HG02610 (cell line): ENCODE data around the gene MKNK1.
"Not testable (repeated sequence)": the region's sequence is repeated elsewhere in the genome, so short reads cannot be mapped to it uniquely, and the experiment has no call there.

Experiments used
- ATAC-seq: cut with Tn5 transposase; IDR thresholded peaks from one replicate; pipeline ENCODE4 v1.9.1; 2021; ENCODE audit warnings: mild to moderate bottlenecking, moderate library complexity; ENCODE audit not compliant: unreplicated experiment

The MKNK1 gene

DNA sequence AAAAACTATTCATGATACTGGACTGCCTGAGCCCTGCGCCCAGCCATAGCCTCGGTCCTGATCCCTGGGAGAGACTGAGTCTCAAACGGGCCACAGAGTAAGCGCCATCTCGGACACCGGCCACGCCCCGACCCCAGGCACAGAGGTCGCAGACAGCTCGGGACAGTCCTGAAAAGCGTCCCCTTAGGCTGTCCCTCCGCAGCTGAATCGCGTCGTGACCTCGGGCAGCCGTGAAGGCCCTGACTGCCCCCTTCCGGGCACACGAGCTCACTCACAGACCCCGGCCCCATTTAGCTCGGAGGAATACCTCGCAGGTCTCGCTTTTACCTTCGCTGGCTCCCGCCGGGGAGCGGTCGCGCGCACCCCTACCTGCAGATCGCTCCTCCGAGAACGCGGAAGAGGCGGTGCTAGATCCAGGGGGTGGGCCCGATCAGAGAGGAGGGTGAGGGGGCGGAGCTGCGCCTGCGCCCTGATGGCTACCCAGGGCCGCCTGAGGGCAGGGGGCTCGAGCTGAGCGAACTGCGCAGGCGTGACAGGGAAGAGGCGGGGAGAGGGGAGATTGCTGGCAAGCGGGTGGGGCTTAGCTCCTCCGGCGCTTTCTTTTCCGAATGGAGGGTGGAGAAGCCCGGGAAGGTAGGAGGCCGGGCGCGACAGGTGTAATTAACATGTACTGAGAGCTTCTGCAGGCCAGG, at the start of gene MKNK1:
Gene MKNK1 (minus strand): TSS at position 411 of the 692 bp plus-strand sequence. CDS start 20,941 bp downstream, outside the sequence.
- peak; percentile 95 for ATAC-seq

DNA sequence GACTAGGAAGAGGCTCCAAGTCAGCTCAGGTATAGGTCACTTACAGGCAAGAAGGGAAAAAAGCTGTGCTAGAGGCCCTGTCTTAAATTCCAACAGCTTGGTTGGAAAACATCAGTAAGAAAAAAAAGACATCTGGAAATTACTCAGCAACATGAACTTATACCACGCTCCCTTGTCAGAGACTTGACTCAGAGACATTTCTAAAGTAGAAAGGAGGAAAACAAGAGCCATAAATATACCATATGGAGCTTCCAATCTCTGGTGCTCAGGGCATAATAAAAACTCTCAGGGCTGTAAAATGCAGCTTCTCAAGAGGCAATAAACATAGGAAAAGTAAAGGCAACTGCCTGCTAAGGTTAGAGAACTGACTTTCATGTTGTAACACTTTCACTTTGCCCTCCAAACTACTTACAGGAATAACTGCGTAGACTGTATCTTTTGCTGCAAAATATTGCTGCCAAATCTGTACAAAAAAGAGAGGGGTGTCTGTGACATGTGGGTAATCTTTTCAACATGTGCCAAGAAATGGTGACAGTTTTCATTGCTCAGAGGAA, 49.4 kb upstream of the MKNK1 start:
- no peak for ATAC-seq

DNA sequence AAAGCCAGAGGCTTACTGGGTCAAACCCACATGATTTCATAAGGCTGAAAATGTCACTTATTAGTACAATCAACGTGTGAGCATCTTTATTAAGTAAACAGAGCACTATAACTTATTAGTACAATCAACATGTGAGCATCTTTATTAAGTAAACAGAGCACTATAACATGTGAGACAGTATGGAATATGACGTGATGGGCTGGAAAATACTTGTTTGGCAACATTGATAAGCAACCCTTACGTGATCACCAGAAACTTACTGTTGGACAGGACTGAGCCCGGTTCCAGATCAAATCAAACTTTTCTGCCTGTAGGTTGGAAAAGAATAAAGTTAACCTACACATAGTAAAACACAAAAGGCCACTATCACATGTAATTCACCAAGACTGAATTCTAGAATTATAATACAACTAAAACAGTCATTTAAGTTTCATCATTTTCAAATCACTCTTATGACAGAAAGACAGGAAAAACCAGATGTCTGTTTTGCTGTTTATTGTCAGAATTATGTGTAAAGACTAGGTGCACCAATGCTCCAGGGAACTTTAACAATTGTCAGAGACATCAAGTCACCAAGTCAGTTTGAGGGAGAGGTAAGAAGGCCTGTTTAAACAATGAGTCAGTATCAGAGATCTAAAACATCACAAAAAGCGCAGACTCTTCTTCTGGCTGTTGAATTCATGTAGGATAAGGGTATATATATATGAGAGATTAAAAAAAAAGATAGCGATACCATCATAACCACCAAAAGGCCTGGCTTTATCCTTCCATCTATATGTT, 48.4 kb upstream of the MKNK1 start:
- ATAC-seq: no peak

DNA sequence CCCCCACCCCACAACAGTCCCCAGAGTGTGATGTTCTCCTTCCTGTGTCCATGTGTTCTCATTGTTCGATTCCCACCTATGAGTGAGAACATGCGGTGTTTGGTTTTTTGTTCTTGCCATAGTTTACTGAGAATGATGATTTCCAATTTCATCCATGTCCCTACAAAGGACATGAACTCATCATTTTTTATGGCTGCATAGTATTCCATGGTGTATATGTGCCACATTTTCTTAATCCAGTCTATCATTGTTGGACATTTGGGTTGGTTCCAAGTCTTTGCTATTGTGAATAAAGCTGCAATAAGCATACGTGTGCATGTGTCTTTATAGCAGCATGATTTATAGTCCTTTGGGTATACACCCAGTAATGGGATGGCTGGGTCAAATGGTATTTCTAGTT, 47.1 kb upstream of the MKNK1 start:
- not testable (repeated sequence) for ATAC-seq

DNA sequence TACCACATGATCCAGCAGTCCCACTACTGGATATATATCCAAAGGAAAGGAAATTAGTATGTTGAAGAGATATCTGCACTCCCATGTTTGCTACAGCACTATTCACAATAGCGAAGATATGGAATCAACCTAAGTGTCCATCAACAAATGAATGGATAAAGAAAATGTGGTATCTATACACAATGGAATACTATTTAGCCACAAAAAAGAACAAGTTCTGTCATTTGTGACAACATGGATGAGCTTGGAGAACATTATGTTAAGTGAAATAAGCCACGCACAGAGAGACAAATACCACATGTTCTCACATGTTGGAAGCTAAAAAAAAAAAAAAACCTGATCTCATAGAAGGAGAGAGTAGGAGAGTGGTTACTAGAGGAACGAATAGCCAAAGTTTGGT, 46.4 kb upstream of the MKNK1 start:
- ATAC-seq: no peak

DNA sequence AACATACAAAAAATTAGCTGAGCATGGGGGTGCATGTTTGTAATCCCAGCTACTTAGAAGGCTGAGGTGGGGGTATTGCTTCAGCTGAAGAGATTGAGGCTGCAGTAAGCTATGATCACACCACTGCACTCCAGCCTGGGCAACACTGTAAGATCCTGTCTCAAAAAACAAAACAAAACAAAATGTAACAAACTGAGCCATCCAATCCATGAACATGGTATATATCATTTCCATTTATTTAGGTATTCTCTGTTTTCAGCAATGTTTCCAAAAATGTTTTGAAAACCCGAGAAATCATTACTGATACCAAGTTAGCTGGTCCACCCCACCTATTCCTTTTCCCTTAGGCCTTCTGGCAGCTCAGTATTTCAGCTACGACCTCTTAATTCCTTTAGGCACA, 45.7 kb upstream of the MKNK1 start:
- no peak for ATAC-seq

DNA sequence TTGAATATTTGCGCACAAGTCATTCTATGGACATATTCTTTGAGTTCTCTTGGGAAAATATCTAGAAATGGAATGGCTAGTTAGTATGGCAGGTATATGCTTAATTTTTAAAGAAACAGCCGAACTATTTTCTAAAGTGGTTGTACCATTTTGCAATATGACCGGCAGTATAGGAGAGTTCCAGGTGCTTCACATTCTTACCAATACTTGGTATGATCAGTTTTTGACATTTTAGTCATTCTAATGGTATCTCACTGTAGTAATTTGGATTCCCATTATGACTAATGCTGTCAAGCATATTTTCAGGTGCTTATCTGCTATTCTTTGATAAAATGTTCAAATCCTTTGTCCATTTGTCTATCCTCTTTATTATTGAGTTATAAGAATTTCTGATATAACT, 43.5 kb upstream of the MKNK1 start:
- ATAC-seq: no peak

DNA sequence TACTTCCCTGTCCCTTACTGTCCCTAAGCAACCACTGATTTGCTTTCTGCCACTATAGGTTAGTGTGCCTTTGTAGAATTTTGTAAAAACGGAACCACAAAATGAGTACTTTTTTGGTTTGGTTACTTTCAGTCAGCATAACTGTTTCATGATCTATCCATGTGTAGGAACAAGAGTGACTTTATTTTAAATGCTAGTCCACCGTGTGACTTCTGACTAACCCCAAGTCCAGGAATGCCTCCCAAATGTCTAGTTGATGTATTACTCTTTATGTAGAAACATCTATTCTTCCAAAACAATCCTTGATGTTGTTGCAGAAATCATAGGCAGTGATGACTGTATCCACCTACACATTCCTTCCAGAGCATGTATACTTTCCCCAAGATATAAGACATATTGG, 42.8 kb upstream of the MKNK1 start:
- ATAC-seq: no peak

DNA sequence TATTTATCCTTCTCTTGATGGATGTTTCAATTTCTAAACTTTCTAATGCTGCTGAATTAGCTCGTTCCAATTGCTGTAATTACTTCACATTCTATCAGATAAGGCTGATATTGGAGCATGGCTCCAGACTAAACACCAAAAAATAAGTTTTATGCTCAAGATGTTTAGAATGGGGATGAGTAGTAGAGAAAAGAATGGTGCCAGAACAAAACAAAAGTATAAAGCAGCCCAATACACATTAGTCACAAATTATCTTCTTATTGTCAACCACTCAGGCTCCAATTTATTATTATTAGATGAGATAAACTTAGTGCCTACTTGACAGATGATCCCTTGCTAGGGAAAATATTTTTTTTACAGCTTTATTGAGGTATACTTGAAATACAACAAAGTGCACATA, 42.3 kb upstream of the MKNK1 start:
- ATAC-seq: no peak

DNA sequence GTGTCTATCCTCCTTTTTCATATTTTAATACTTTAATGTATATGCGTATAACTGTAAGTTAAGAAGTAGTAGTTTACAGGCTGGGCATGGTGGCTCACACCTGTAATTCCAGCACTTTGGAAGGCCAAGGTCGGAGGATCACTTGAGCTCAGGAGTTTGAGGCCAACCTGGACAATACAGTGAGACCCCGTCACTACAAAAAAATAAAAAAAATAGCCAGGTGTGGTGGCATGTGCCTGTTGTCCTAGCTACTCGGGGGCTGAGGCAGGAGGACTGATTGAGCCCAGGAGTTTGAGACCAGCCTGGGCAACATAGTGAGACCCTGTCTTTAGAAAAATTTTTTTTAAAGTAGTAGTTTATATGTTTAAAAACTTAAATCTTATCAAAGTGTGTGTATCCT, 41.7 kb upstream of the MKNK1 start:
- ATAC-seq: no peak

DNA sequence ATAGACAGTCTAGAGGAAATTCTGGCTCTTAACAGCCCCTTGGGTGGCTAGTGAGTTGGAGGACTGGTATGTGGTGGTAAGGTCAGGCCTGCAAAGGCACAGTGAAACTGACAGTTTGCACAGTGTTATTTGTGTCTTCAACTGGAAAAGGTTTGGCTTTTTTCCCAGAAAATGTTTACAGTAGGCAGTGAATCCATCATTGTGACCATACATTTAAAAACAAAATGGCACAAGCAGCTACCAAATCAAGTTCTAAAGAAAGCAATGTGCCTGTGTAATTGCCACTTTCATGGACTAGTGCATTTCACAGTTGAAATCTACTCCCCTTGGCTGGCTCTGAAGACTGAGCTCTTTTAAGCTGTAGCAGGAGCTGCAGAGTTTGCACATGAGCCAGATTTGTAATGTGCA, 39.3 kb upstream of the MKNK1 start:
- ATAC-seq: no peak

DNA sequence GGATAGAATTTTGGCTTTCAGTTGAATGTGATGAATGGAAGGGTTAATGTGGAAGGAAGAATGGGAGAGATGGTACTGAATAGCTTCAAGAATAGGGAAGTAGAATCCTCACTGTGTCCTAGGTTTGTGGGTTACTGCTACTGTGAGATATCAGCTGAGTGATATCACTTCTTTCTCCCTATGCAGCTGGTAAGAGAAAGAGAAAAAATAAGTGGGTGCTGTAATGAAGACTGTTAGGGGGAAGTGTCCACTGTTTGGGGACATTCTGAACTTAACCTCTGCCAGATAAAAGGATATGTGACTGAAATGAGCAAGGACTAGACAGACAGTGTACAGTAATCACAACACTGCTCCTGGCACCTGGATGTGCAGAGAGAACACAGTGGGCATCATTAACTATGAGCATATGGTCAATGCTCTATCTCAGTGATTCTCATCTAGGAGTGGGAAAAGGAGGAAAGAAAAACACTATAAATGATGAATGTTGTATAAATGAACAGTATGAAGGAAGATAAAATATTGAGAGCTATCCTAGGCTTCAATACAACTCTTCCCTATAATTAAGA, 38.1 kb upstream of the MKNK1 start:
- ATAC-seq: no peak

DNA sequence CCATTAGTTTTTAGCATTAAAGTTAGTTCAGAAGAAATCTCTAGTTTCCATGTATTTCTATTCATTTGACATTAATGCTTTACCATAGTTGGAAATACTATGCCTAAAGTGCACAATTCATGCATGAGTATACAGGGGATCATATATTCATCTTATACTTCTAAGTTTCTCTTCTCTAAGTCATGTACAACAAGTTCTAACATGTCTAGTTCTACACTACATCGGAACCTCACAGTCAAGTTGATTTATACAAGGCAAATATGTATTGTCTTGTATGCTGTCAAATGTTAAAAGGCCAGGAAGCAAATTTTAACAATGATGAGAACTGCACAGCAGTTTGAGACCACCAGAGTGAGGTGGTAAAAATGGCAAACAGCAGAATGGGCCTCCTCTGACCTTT, 35.5 kb upstream of the MKNK1 start:
- no peak for ATAC-seq

DNA sequence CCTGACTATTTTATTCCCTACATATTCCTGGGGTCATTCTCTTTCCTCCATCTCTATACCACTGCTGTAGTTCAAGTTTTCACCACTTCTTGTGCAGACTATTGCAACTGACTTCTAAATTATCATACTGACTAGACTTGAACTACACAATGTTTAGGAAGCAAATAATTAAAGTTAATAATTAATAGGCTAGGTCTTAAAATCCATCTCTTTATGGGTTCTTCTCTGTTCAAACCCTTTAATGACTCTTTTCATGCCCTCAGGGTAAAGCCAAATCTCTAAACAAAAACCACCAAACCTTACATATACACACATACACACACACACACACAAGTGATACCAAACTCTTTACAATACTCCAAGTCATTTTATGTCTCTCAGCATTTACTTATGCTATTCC, 34.9 kb upstream of the MKNK1 start:
- no peak for ATAC-seq

DNA sequence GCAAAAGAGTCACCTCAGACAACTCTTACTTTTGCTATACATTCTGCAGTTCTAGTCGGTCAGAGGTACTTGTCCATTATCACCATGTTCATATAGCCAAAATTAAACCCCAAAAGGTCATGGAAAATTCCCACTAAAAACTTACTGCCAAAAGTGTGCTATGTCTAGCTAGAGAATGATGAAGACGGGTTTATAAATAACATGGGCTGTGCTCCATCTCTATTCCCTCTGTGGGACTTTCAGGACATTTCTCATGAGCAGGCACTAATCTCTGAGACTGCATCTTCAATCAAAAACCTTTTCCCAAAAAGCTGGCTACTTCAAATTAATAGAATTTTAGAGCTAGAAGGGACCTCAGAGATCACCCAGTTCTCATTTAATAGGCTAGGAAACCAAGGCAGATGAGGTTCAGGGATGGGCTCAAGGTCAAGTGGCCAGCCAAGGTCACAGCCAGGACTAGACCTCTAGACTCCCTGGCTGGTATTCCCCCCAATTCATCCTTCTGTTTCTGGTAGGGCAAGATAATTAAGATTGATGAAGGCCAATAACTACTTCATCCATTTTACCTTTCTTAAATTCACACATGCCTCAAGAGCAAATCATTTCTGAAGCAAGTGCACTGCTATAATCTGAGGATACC, 33.5 kb upstream of the MKNK1 start:
- no peak for ATAC-seq

DNA sequence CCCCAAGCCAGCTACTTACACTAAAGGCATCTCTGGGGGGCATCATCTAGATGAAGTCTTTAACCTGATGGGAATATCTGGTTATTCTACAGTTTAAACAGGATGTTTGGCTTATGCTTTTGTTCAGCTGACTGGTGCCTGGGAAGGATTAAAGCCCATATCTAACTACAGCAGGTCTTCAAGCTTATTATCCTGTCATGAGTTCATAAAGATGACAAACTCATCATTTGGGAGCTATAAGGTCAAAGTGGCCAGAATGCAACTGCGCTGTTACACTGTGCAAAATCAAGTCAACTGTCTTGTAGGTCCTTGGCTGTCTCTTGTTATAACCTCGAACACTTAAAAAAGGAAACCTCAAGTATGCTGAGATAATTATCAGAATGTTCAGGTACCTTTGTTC, 31.1 kb upstream of the MKNK1 start:
- ATAC-seq: no peak

DNA sequence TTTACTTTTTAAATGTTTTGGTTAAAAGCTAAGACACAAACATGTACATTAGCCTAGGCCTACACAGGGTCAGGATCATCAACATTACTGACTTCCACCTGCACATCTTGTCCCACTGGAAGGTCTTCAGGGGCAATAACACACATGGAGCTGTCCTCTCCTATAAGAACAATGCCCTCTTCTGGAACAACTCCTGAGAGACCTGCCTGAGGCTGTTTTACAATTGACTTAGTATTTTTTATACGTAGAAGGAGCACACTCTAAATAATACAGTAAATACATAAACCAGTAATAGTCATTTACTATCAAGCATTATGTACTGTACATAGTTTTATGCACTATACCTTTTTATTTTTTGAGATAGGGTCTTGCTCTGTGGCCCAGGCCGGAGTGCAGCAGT, 26.7 kb upstream of the MKNK1 start:
- ATAC-seq: no peak

DNA sequence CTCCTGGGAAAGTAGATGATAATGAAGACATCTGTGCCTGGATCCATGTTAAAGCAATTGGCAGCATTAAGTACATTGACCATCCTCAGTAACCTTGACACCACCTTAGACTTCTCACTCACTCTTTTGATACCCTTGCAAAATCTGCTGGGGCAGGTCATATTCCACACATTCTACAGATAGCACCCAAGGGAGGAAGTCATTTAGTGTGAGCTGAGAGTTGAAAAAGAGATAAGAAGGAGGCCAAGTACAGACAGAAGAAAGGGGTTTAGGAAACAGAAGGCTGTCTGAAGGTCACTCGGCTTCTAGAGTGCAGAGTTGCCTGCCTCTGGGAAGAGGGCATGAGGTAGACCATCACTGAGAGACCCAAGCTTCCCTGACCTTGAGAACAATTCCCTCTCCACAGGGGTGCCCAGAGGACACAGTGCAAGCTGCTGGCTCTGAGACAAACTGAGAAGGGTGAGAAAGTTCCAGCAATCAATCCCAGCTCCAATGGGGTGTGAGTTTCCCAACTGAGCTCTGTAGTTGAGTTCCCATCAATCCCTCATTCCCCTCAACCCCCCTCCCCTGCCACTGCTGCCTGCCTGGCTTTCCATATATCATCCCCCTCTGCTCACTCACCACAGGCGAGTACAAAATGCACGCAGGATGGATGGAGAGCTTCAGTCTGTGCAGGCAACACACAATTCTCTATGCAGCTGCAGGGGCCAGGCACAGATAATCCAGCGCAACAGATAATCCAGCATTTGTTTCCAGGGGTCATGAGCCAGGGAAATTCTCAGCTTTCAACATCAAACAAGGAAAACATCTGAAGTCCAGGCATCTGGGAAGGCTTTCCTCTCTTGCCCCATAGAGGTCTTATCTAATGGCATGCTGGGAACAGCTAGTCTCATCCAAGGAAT, 19.9 kb upstream of the MKNK1 start:
- ATAC-seq: no peak

DNA sequence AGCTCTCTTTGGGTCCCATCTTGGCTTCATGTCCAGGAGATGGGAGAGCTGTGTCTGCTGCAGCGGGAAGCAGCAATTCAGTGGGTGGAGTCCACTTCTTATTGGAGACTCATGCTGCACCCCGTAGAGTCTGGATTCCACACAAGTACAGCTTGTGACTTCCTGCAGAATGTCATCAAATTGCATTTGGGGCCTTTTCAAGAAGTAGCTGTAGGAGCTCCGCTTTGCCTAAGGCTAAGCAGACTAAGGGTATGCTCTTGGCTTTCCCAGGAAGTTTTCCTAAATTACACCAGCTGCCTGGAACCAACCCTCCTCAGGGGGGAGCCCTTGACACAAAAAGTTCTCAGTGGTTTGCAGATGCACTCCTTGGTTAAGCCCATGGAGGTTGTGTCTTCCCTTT, 18.3 kb upstream of the MKNK1 start:
- ATAC-seq: no peak

DNA sequence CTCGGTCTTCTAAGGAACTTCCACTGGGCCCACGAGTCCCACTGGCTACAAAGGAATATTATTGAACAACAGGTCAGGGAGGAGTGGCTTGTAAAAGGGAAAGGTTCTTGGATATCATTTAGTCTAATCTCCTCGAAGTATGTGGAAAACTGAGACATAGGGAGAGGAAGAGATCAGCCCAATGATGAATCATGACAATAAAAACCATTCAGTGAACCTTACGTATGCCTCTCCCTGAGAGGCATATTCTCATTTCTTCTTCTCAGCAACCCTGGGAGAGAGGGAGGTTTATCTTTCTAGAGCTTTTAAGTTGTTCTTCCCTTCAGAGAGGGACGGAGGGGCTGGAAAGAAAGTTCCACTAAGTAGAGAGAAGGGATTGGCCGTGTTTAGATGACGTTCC, 17.9 kb upstream of the MKNK1 start:
- no peak for ATAC-seq
